H9 (cell line): Measurements from ENCODE around the gene GIGYF1. TPM values are rescaled to one million over a fixed set of nuclear protein-coding genes. Genes with fewer than 3 reads are reported as not detected.

Source experiments
- DNase-seq: peaks from one replicate; pipeline ENCODE4 v3.0.0-alpha.2; 2017
- H2AFZ ChIP-seq: one replicate; pipeline ENCODE4 v1.6.1; 2013; ENCODE audit warnings: mild to moderate bottlenecking, low read length, control low read depth, moderate library complexity
- H2AK5ac ChIP-seq: 2 replicates; pipeline ENCODE4 v1.6.1; 2013; ENCODE audit warnings: low read length, control low read depth, mixed read lengths; ENCODE audit not compliant: insufficient read length
- H2BK120ac ChIP-seq: one replicate; pipeline ENCODE4 v1.6.1; 2013; ENCODE audit warnings: low read depth, mild to moderate bottlenecking, low read length, control low read depth, inconsistent platforms; ENCODE audit not compliant: poor library complexity, severe bottlenecking
- H2BK12ac ChIP-seq: 2 replicates; pipeline ENCODE4 v1.6.1; 2013; ENCODE audit warnings: low read length, control low read depth, mixed read lengths, low read depth; ENCODE audit not compliant: insufficient read length
- H2BK15ac ChIP-seq: 2 replicates; pipeline ENCODE4 v1.6.1; 2013; ENCODE audit warnings: low read depth, low read length, control low read depth
- H2BK20ac ChIP-seq: one replicate; pipeline ENCODE4 v1.6.1; 2013; ENCODE audit warnings: low read depth, mild to moderate bottlenecking, low read length, control low read depth, inconsistent platforms; ENCODE audit not compliant: poor library complexity, severe bottlenecking
- H2BK5ac ChIP-seq: 2 replicates; pipeline ENCODE4 v1.6.1; 2013; ENCODE audit warnings: low read length, control low read depth, mixed read lengths; ENCODE audit not compliant: insufficient read length
- H3K14ac ChIP-seq: 2 replicates; pipeline ENCODE4 v1.6.1; 2013; ENCODE audit warnings: low read length, control low read depth; ENCODE audit not compliant: insufficient read depth
- H3K18ac ChIP-seq: 2 replicates; pipeline ENCODE4 v1.6.1; 2013; ENCODE audit warnings: low read depth, mild to moderate bottlenecking, mixed read lengths, low read length, control low read depth; ENCODE audit not compliant: insufficient read length
- H3K23ac ChIP-seq: 2 replicates; pipeline ENCODE4 v1.6.1; 2013; ENCODE audit warnings: low read length, control low read depth, mixed read lengths, low read depth; ENCODE audit not compliant: insufficient read length
- H3K23me2 ChIP-seq: 2 replicates; pipeline ENCODE4 v1.6.1; 2013; ENCODE audit warnings: low read depth, mild to moderate bottlenecking, mixed read lengths, low read length, control low read depth; ENCODE audit not compliant: insufficient read length, poor library complexity, severe bottlenecking
- H3K27ac ChIP-seq: 2 replicates; pipeline ENCODE4 v1.5.1; 2013; ENCODE audit warnings: low read length, control low read depth, mixed read lengths, low read depth; ENCODE audit not compliant: insufficient read length
- H3K27me3 ChIP-seq: 2 replicates; pipeline ENCODE4 v1.6.1; 2013; ENCODE audit warnings: low read length, control low read depth, inconsistent platforms; ENCODE audit not compliant: insufficient read depth
- H3K4ac ChIP-seq: 2 replicates; pipeline ENCODE4 v1.6.1; 2013; ENCODE audit warnings: low read depth, mild to moderate bottlenecking, control low read depth, inconsistent platforms, low read length, moderate library complexity
- H3K4me1 ChIP-seq: 2 replicates; pipeline ENCODE4 v1.6.1; 2013; ENCODE audit warnings: low read length, control low read depth, inconsistent platforms; ENCODE audit not compliant: insufficient read depth
- H3K4me2 ChIP-seq: 2 replicates; pipeline ENCODE4 v1.6.1; 2013; ENCODE audit warnings: low read length, control low read depth, mixed read lengths; ENCODE audit not compliant: insufficient read length, insufficient read depth
- H3K56ac ChIP-seq: 2 replicates; pipeline ENCODE4 v1.6.1; 2013; ENCODE audit warnings: low read depth, mild to moderate bottlenecking, mixed read lengths, low read length, control low read depth; ENCODE audit not compliant: insufficient read length
- H3K79me1 ChIP-seq: 2 replicates; pipeline ENCODE4 v1.6.1; 2013; ENCODE audit warnings: low read depth, mild to moderate bottlenecking, moderate library complexity, low read length, control low read depth, inconsistent platforms; ENCODE audit not compliant: insufficient read depth, poor library complexity, severe bottlenecking
- H3K79me2 ChIP-seq: 2 replicates; pipeline ENCODE4 v1.6.1; 2013; ENCODE audit warnings: low read length, control low read depth, inconsistent platforms; ENCODE audit not compliant: insufficient read depth
- H3K9ac ChIP-seq: 2 replicates; pipeline ENCODE4 v1.6.1; 2013; ENCODE audit warnings: low read length, control low read depth, mixed read lengths; ENCODE audit not compliant: insufficient read length; ENCODE audit errors: extremely low read depth
- H3K9me3 ChIP-seq: one replicate; pipeline ENCODE4 v1.6.1; 2013; ENCODE audit warnings: low read depth, low read length, inconsistent platforms; ENCODE audit not compliant: control insufficient read depth
- H3T11ph ChIP-seq: one replicate; pipeline ENCODE4 v1.6.1; 2013; ENCODE audit warnings: mild to moderate bottlenecking, low read length, control low read depth, inconsistent platforms
- H4K20me1 ChIP-seq: one replicate; pipeline ENCODE4 v1.6.1; 2013; ENCODE audit not compliant: control insufficient read depth, insufficient read length, insufficient read depth
- H4K5ac ChIP-seq: 2 replicates; pipeline ENCODE4 v1.6.1; 2013; ENCODE audit warnings: low read depth, mild to moderate bottlenecking, mixed read lengths, low read length, control low read depth; ENCODE audit not compliant: insufficient read length
- H4K8ac ChIP-seq: replicated peaks from 2 replicates; pipeline ENCODE4 v1.6.1; 2013; ENCODE audit warnings: low read length, control low read depth, mixed read lengths, low read depth; ENCODE audit not compliant: insufficient read length
- H4K91ac ChIP-seq: 2 replicates; pipeline ENCODE4 v1.6.1; 2013; ENCODE audit warnings: low read depth, mild to moderate bottlenecking, moderate library complexity, mixed read lengths, low read length, control low read depth; ENCODE audit not compliant: insufficient read length
- H3K27ac Mint-ChIP-seq, 3 experiments: 2 replicates in 2 of 3; 3 replicates in 1 of 3; pipeline ENCODE4 v1.8.0; 2020 to 2021; ENCODE audit warnings: mixed read lengths in 3 of 3, mild to moderate bottlenecking in 1 of 3, moderate library complexity in 1 of 3
- H3K27me3 Mint-ChIP-seq: 2 replicates; pipeline ENCODE4 v1.8.0; 2021; ENCODE audit warnings: low read depth, mild to moderate bottlenecking, moderate library complexity, mixed read lengths
- H3K36me3 Mint-ChIP-seq, 3 experiments: 2 replicates in 2 of 3; 3 replicates in 1 of 3; pipeline ENCODE4 v1.8.0; 2020 to 2021; ENCODE audit warnings: low read depth in 3 of 3, mixed read lengths in 3 of 3; ENCODE audit not compliant: insufficient read depth in 1 of 3
- H3K4me1 Mint-ChIP-seq, 2 experiments: 2 replicates each; pipeline ENCODE4 v1.8.0; 2020; ENCODE audit warnings: mixed read lengths in 2 of 2
- H3K4me3 Mint-ChIP-seq, 2 experiments: 2 replicates in 1 of 2; 3 replicates in 1 of 2; pipeline ENCODE4 v1.8.0; 2020 to 2021; ENCODE audit warnings: mild to moderate bottlenecking in 2 of 2, mixed read lengths in 2 of 2, moderate library complexity in 1 of 2
- H3K9me3 Mint-ChIP-seq, 2 experiments: 2 replicates in 1 of 2; 3 replicates in 1 of 2; pipeline ENCODE4 v1.8.0; 2020; ENCODE audit warnings: mild to moderate bottlenecking in 2 of 2, mixed read lengths in 2 of 2, moderate library complexity in 1 of 2
- WGBS: extraction: QIAGEN DNeasy Blood & Tissue Kit; methylation state at CpG from one replicate; pipeline ENCODE4 v1.1.7; 2013; ENCODE audit warnings: missing lambda C conversion rate, low lambda C conversion rate, mixed read lengths; ENCODE audit not compliant: insufficient read length; ENCODE audit errors: extremely low coverage; 5-methylcytosine and 5-hydroxymethylcytosine counted together
- total RNA-seq: library from RNA; stranded (reverse); gene quantifications from 2 replicates; pipeline ENCODE4 v1.2.1, GENCODE V29; 2021
- TF ChIP-seq, protein P1 (sequence below): fragments of 200-600 bp; sonication (generic); conservative IDR thresholded peaks from 3 replicates; pipeline ENCODE4 v1.8.0; 2021; ENCODE audit warnings: antibody characterized with exemption, mild to moderate bottlenecking

Gene GIGYF1
- total RNA-seq, 1 experiment from 2014 or later: 104 TPM

- Histone ChIP-seq H3K79me1 (peaks cover under 1% of the 10 kb centered on the region), H2AFZ (no peak overlapping the region), H3K23me2 (peaks cover 12% of the 10 kb centered on the region), H2BK120ac (peak overlapping the region; percentile 15), H4K8ac (no peak overlapping the region), H3K27ac (peak overlapping the region; percentile 97), H2BK12ac (no peak overlapping the region), H3K9ac (peak overlapping the region; percentile 70), H2BK20ac (no peak overlapping the region), H3K9me3 (no peaks in the 10 kb centered on the region), H4K5ac (peak overlapping the region; percentile 86), H2BK5ac (no peak overlapping the region), H3K56ac (no peak overlapping the region), H3K4me1 (0 out of 2 replicates have a peak, but pooled peaks cover 5% of the 10 kb centered on the region), H3K14ac (peak overlapping the region; percentile 72; the same call in 1 of the 2 replicates), H3K18ac (no peak overlapping the region), H3K27me3 (no peaks in the 10 kb centered on the region), H3K23ac (no peak overlapping the region), H2AK5ac (no peak overlapping the region), H4K91ac (no peak overlapping the region), H3K4ac (no peak overlapping the region), H3K79me2 (peaks cover 16% of the 10 kb centered on the region; the same call in 1 of the 2 replicates), H4K20me1 (no peaks in the 10 kb centered on the region), H3T11ph (peak overlapping the region; percentile 71), H3K4me2 (peak overlapping the region; percentile 44), H2BK15ac (no peak overlapping the region)
- H3K4me1 Mint-ChIP-seq: peaks cover 31 to 33% of the 10 kb centered on the region in 2 experiments
- WGBS: no CpG with 5 or more reads among the region's 6 CpGs
- no peak for DNase-seq
- no peaks in the 10 kb centered on the region for H3K9me3 Mint-ChIP-seq
- H3K36me3 Mint-ChIP-seq: peaks cover 5 to 8% (median 7%) of the 10 kb centered on the region in 3 experiments
- peak overlapping the region in 1 of 2 experiments; percentile 72; a peak in 3 of 5 replicates for H3K4me3 Mint-ChIP-seq
- H3K27me3 Mint-ChIP-seq: peaks cover 2% of the 10 kb centered on the region
- H3K27ac Mint-ChIP-seq: peak overlapping the region; percentile 36 to 97 (median 37); a peak in 5 of 7 replicates
- TF ChIP-seq, protein P1, sequence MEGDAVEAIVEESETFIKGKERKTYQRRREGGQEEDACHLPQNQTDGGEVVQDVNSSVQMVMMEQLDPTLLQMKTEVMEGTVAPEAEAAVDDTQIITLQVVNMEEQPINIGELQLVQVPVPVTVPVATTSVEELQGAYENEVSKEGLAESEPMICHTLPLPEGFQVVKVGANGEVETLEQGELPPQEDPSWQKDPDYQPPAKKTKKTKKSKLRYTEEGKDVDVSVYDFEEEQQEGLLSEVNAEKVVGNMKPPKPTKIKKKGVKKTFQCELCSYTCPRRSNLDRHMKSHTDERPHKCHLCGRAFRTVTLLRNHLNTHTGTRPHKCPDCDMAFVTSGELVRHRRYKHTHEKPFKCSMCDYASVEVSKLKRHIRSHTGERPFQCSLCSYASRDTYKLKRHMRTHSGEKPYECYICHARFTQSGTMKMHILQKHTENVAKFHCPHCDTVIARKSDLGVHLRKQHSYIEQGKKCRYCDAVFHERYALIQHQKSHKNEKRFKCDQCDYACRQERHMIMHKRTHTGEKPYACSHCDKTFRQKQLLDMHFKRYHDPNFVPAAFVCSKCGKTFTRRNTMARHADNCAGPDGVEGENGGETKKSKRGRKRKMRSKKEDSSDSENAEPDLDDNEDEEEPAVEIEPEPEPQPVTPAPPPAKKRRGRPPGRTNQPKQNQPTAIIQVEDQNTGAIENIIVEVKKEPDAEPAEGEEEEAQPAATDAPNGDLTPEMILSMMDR: no peak
These were observed 2.1 kb upstream of the GIGYF1 start for GRCh38 chr7:100696123-100696521.
